Measurements from ENCODE around the gene HEMGN. TPM values are rescaled to one million over a fixed set of nuclear protein-coding genes. Genes with fewer than 3 reads are reported as not detected.

HEMGN gene
- total and polyA plus RNA-seq, 2 of the 8 experiments (the other 6 are each of a cell fraction or from before 2014, with no cell fraction given) = not detected

GRCh38 chr9:97900738-97901565 lies 37.0 kb downstream of the HEMGN start:
- Histone ChIP-seq H3K56ac (replicated peaks; ENCODE audit: insufficient read length, low read depth, low read length) (no peak overlapping the region), H4K8ac (ENCODE audit: extremely low read depth, insufficient read depth, low read length) (no peak overlapping the region), H3K36me3 (ENCODE audit: control insufficient read depth in 2 of 4, insufficient read depth in 4 of 4, low read length in 3 of 4) (no peaks in the 10 kb centered on the region), H3K23ac (ENCODE audit: insufficient read length) (no peak overlapping the region), H2AFZ (ENCODE audit: low read length) (no peak overlapping the region), H3K4me2 (ENCODE audit: insufficient read depth in 1 of 2, low read depth in 2 of 2, low read length in 2 of 2) (no peak overlapping the region), H4K20me1 (replicated peaks in 1 of 2; ENCODE audit: control insufficient read depth in 1 of 2, insufficient read depth in 2 of 2, low read length in 2 of 2) (peaks cover 0 to 3% of the 10 kb centered on the region in 2 experiments), H3K14ac (ENCODE audit: insufficient read length) (no peak overlapping the region), H4K5ac (ENCODE audit: insufficient read length, low read depth, low read length) (no peak overlapping the region), H3K79me2 (ENCODE audit: control insufficient read depth in 1 of 2, insufficient read depth in 2 of 2, low read length in 2 of 2) (no peaks in the 10 kb centered on the region), H3K9ac (replicated peaks in 1 of 4; ENCODE audit: extremely low read depth in 1 of 4, low read depth in 3 of 4, low read length in 3 of 4) (no peak overlapping the region), H3K23me2 (ENCODE audit: low read depth, low read length) (no peaks in the 10 kb centered on the region), H2BK120ac (replicated peaks; ENCODE audit: low read depth, low read length) (no peak overlapping the region), H3K27me3 (replicated peaks in 1 of 4; ENCODE audit: control insufficient read depth in 3 of 4, extremely low read depth in 1 of 4, insufficient read depth in 3 of 4, low read length in 3 of 4) (no peaks in the 10 kb centered on the region), H2BK12ac (ENCODE audit: low read depth, low read length) (no peak overlapping the region; the same call in 1 of the 2 replicates), H4K91ac (replicated peaks; ENCODE audit: insufficient read length, low read length) (no peak overlapping the region), H3K27ac (ENCODE audit: low read depth, low read length) (no peak overlapping the region), H3K79me1 (ENCODE audit: low read depth, low read length) (no peaks in the 10 kb centered on the region), H3K4me3 (ENCODE audit: extremely low read depth in 1 of 4, insufficient read depth in 2 of 4, low read depth in 3 of 4, low read length in 4 of 4) (no peak overlapping the region), H3K4me1 (replicated peaks in 1 of 4; ENCODE audit: control insufficient read depth in 3 of 4, insufficient read depth in 4 of 4, low read length in 3 of 4) (no peaks in the 10 kb centered on the region), H2BK5ac (ENCODE audit: low read depth, low read length) (no peak overlapping the region), H3K18ac (ENCODE audit: extremely low read depth, low read length) (no peak overlapping the region), H3K9me3 (ENCODE audit: insufficient read depth in 2 of 2, low read depth in 1 of 2, low read length in 1 of 2) (no peaks in the 10 kb centered on the region), H2BK20ac (ENCODE audit: low read length) (no peak overlapping the region), H2AK5ac (ENCODE audit: low read depth, low read length) (no peak overlapping the region), H3K4ac (replicated peaks; ENCODE audit: insufficient read length, low read depth, low read length) (no peak overlapping the region), H2BK15ac (ENCODE audit: low read length) (no peak overlapping the region; the same call in 1 of the 2 replicates)
- WGBS, 2 experiments (ENCODE audit: extremely low coverage in 1 of 2, insufficient coverage in 1 of 2, insufficient read length in 1 of 2, insufficient replicate concordance in 2 of 2, low coverage in 1 of 2, low lambda C conversion rate in 2 of 2, missing lambda C conversion rate in 1 of 2) = 69% methylated on average over 5 of the region's 5 CpGs; no CpG with 5 or more reads in 1 of the 2 experiments
- CTCF ChIA-PET (ENCODE audit: partially characterized antibody) = interaction anchor here (0.6 to 6.6 kb wide), 38 partner anchors 10 to 267 kb away, joined by 3 to 110 read pairs (median 4); partner anchors contain the start of genes NCBP1 and TSTD2
- FAIRE-seq = no peak
- POLR2A ChIA-PET (ENCODE audit: partially characterized antibody) = interaction anchor here (1.1 to 1.9 kb wide), 3 partner anchors 9 to 226 kb away, joined by 3 to 5 read pairs (median 4); partner anchors contain the start of gene TRMO
- no peak for DNase-seq (ENCODE audit: low read depth in 1 of 2, low spot score in 2 of 2)
- TF ChIP-seq SP1 (IDR thresholded peaks at IDR 0.05; ENCODE audit: low read depth, low read length) (no peak), CHD2 (IDR thresholded peaks at IDR 0.05; ENCODE audit: low read length) (no peak), YY1 (IDR thresholded peaks at IDR 0.05; ENCODE audit: low read depth, low read length) (peak; percentile 56; the same call in 1 of the 2 replicates), RNF2 (IDR thresholded peaks at IDR 0.05; ENCODE audit: borderline replicate concordance, low read depth, low read length, missing control alignments, poor library complexity, severe bottlenecking) (no peak), BCL11A (IDR thresholded peaks at IDR 0.05; ENCODE audit: low read depth in 2 of 2, low read length in 2 of 2) (no peak), SUZ12 (IDR thresholded peaks at IDR 0.05; ENCODE audit: low read length) (no peak), RAD21 (IDR thresholded peaks at IDR 0.05 in 1 of 2, conservative IDR thresholded peaks at IDR 0.05 in 1 of 2; ENCODE audit: low read depth in 2 of 2, low read length in 2 of 2) (peak; percentile 67 to 75), JUN (IDR thresholded peaks at IDR 0.05; ENCODE audit: low read depth, low read length) (no peak), FOSL1 (IDR thresholded peaks at IDR 0.05; ENCODE audit: insufficient read depth, low read depth, low read length) (no peak), RXRA (IDR thresholded peaks at IDR 0.05; ENCODE audit: insufficient read depth, low read depth, low read length) (no peak), TAF7 (optimal IDR thresholded peaks at IDR 0.05; ENCODE audit: borderline replicate concordance, low read depth, low read length) (no peak)
